Measurements from ENCODE around the gene SPATA3.

SPATA3 gene

DNA sequence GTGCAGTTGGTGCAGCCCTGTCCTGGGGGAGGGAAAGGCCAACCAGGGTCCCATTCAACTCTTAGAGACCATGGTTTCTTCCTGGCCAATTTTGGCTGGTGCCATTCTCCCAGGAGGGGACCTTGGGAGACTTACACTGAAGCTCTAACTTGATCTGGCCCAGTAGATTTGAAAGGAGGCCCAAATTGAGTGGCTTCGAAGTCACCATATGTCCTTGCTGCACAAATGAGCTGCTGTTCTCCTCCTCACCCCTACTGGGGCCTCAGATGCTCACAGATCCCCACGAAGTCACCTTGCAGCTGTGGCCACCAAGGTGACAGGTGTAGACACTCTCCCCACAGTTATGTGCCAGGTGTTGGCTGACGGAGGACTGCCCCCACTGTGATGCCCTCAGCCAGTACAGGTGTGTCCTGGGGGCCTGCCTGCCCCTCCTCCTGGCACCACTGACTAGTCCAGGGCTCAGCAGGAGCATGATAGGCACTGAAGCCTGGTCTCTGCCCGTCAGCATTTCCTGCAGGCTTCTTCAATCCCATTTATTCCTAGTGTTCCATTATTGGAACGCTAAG lies 36.7 kb downstream of the SPATA3 start:
- TF ChIP-seq, protein P1, sequence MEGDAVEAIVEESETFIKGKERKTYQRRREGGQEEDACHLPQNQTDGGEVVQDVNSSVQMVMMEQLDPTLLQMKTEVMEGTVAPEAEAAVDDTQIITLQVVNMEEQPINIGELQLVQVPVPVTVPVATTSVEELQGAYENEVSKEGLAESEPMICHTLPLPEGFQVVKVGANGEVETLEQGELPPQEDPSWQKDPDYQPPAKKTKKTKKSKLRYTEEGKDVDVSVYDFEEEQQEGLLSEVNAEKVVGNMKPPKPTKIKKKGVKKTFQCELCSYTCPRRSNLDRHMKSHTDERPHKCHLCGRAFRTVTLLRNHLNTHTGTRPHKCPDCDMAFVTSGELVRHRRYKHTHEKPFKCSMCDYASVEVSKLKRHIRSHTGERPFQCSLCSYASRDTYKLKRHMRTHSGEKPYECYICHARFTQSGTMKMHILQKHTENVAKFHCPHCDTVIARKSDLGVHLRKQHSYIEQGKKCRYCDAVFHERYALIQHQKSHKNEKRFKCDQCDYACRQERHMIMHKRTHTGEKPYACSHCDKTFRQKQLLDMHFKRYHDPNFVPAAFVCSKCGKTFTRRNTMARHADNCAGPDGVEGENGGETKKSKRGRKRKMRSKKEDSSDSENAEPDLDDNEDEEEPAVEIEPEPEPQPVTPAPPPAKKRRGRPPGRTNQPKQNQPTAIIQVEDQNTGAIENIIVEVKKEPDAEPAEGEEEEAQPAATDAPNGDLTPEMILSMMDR (IDR thresholded peaks at IDR 0.05; ENCODE audit: extremely low read depth, insufficient read depth, missing control alignments) = no peak
- no peak for DNase-seq (ENCODE audit: low spot score)
- in situ Hi-C loops (cut with MboI; ENCODE audit: low pct_unique_long_range_greater_than_20kb, low sequenced_read_pairs, unreplicated experiment) = no loop called here

DNA sequence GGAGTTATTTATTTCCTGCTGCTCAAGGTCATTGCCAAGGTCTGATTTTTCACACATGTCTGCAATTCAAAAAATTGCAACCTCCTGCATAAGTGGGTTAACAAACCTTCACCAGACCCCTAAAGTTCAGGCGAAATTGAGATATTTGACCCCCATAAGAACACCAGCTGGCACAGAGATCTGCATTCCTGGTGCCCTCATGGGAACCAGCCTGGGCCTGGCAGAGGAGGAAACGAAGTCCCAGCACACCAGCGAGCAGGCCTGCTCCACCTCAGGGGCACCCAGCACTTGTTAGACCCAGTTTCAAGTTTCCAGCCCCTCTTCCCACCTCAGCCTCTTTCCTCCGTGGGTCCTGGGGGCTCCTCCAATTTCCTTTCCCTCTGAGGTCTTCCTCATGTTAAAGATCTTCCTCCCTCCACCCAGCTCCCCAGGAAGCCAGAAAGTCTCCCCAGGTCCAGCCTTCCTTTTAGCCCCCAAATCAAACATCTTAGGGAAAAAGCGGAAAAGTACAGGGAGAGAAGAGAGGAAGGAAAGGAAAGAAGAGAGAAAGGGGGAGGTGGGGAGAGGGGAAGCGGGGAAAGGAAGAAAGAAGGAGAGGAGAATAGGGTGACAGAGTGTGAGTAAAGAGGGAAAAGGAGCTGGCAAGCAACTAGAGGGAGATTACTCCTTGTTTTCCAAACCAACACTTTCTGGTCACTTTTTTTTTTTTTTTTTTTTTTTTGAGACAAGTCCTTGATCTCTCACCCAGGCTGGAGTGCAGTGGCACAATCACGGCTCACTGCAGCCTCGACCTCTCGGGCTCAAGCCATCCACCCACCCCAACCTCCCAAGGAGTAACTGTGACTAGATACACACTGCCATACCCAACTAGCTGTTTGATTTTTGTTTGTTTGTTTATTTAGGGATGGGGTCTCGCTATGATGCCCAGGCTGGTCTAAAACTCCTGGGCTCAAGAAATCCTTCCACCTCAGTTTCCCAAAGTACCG lies 37.5 kb downstream of the SPATA3 start:
- in situ Hi-C loops (cut with MboI; ENCODE audit: low pct_unique_long_range_greater_than_20kb, low sequenced_read_pairs, unreplicated experiment) = no loop called here
- DNase-seq (ENCODE audit: low spot score) = no peak
- TF ChIP-seq, protein P1 (IDR thresholded peaks at IDR 0.05; ENCODE audit: extremely low read depth, insufficient read depth, missing control alignments) = no peak

DNA sequence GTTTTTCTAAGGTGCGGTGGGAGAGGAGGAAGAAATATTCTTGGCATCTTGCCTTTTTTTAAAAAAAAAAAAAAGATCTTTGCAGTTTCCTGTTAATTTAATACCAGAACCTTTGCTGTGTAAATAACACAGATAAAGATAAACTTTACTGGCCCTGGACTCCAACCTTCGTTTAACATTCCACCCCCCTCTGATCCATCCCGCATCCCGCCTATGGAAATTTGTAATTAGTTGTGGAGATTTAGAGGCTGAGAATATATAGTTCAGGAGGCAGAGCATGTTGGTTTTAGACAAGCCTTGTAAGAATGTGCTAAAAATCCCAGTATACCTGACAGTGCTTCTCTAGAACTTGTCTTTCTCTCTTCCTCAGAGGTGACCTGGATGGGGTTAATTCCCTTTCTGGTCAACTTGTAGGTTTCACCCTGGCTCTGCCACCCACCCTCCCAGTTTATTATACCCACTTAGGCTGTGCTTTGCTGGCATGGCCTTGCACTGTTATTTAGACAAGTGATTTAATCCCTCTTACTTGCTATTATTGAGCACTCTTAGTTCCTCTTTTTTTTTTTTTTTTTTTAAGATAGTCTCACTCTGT lies 38.5 kb downstream of the SPATA3 start:
- in situ Hi-C loops (cut with MboI; ENCODE audit: low pct_unique_long_range_greater_than_20kb, low sequenced_read_pairs, unreplicated experiment) = no loop called here
- no peak for DNase-seq (ENCODE audit: low spot score)
- TF ChIP-seq, protein P1 (IDR thresholded peaks at IDR 0.05; ENCODE audit: extremely low read depth, insufficient read depth, missing control alignments) = no peak

DNA sequence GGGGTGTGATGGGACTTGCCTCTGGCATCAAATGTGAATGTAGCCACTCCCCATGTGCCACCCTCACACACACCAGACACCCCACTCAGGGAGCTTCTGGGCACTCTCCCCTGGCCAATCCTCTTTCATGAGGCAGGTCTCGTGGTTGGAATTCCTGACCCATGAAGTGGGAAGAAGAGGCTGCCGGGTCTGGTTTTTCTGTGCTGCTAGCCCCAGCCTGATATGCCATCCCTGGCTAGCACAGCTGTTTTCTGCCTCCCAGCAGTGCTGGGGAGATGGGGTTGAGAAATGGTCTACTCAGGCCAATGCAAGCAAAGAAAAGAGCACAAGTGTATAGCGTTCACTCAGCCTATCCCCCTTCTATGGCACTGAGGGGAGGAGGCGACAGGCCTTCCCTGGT lies 40.2 kb downstream of the SPATA3 start:
- in situ Hi-C loops (cut with MboI; ENCODE audit: low pct_unique_long_range_greater_than_20kb, low sequenced_read_pairs, unreplicated experiment) = no loop called here
- TF ChIP-seq, protein P1 (IDR thresholded peaks at IDR 0.05; ENCODE audit: extremely low read depth, insufficient read depth, missing control alignments) = no peak
- no peak for DNase-seq (ENCODE audit: low spot score)

DNA sequence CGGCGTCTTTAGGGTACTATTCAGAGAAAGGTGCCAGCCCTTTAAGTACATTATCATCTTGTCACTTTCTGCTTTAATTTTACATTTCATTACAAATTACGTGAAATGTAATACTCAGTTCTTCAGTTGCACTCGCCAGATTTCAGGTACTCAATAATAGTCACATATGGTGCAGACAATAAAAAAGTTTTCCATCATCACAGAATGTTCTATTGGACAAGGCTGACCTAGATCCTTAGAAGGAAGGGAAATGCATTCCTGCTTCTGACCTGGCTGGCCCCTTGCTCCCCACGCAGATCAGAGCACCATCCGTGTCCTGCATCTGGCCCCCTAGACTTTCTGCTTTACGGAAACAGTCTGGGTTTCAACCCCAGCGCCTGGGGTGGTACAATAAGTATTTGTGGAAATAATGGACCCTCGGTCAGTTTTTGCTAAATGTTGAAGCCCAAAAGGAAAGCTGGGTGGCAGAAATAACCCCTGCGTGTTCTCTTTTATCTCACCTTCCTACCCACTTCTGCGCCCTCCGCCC lies 40.7 kb downstream of the SPATA3 start:
- no peak for DNase-seq (ENCODE audit: low spot score)
- TF ChIP-seq, protein P1 (IDR thresholded peaks at IDR 0.05; ENCODE audit: extremely low read depth, insufficient read depth, missing control alignments) = no peak
- in situ Hi-C loops (cut with MboI; ENCODE audit: low pct_unique_long_range_greater_than_20kb, low sequenced_read_pairs, unreplicated experiment) = no loop called here

DNA sequence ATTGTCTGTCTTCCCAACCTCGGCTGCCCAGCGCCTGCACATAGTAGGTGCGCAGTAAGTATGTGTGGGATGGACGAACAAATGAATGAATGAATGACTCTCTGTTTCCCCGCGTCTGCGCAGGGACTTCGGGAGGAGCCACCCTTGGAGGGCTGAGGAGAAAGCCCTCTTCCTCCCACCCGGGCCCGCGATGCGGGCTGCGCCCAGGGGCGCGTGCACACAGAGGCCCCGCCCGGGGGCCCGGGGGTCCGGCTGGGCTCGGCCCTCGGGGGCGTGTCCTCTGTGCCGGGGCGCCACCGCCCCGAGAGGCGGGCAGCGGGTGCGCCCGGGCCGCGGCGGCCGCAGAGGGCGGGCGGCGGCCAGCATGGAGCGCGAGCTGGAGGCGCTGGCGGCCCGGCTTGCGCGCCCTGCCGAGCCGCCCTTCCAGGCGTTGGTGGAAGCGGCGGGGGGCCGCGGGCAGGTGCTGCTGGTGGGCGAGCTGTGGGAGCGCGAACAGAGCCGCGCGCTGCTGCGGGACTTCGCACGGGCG lies 41.3 kb downstream of the SPATA3 start, which contains the start of gene C2orf72:
C2orf72 (plus strand) TSS at position 322 of the 529 bp plus-strand sequence; CDS start at position 365, 43 bp downstream.
- in situ Hi-C loops (cut with MboI; ENCODE audit: low pct_unique_long_range_greater_than_20kb, low sequenced_read_pairs, unreplicated experiment) = no loop called here
- DNase-seq (ENCODE audit: low spot score) = peak; percentile 62

More for the DNA sequence above, 41.3 kb downstream of the SPATA3 start, which contains the start of gene C2orf72:
- TF ChIP-seq, protein P1 (IDR thresholded peaks at IDR 0.05; ENCODE audit: extremely low read depth, insufficient read depth, missing control alignments) = no peak

All from GM13977 (cell line).